SU-DHL-6 (cell line): Measurements from ENCODE around the gene SAE1.

Experiments used
- H2AFZ ChIP-seq: fragments of 200-600 bp; sonication (generic); 2 replicates; pipeline ENCODE4 v1.6.1; 2014; ENCODE audit warnings: low read depth, mild to moderate bottlenecking, moderate library complexity, mixed read lengths, antibody characterized with exemption, low read length; ENCODE audit not compliant: severe bottlenecking
- H3F3A ChIP-seq: fragments of 200-600 bp; shearing (Covaris generic); 2 replicates; pipeline ENCODE4 v1.6.0; 2016; ENCODE audit warnings: antibody characterized with exemption, mild to moderate bottlenecking; ENCODE audit not compliant: insufficient read depth
- H3K27ac ChIP-seq: fragments of 200-600 bp; sonication (generic); 2 replicates; pipeline ENCODE4 v1.5.1; 2016; ENCODE audit warnings: low read depth, mild to moderate bottlenecking, low read length, moderate library complexity, mixed read lengths
- H3K27me3 ChIP-seq: fragments of 200-600 bp; sonication (generic), shearing (Covaris generic); 2 replicates; pipeline ENCODE4 v1.6.0; 2014; ENCODE audit warnings: mild to moderate bottlenecking, low read length
- H3K36me3 ChIP-seq: fragments of 200-600 bp; sonication (generic); 2 replicates; pipeline ENCODE4 v1.6.1; 2014; ENCODE audit warnings: mild to moderate bottlenecking, low read length, mixed read lengths
- H3K4me2 ChIP-seq: fragments of 300-600, 200-600 bp; shearing (Covaris generic), sonication (generic); 2 replicates; pipeline ENCODE4 v1.6.0; 2014; ENCODE audit warnings: low read length, low read depth, mild to moderate bottlenecking; ENCODE audit not compliant: poor library complexity, severe bottlenecking
- H3K4me3 ChIP-seq: fragments of 200-600 bp; sonication (generic); 2 replicates; pipeline ENCODE4 v1.5.1; 2014; ENCODE audit warnings: antibody characterized with exemption, low read length, mild to moderate bottlenecking, mixed read lengths; ENCODE audit not compliant: insufficient read depth, poor library complexity, severe bottlenecking
- H3K79me2 ChIP-seq: fragments of 200-600 bp; sonication (generic); 2 replicates; pipeline ENCODE4 v1.6.1; 2014; ENCODE audit warnings: mild to moderate bottlenecking, low read length, moderate library complexity; ENCODE audit not compliant: insufficient read depth
- H3K9ac ChIP-seq: fragments of 200-600 bp; sonication (generic); 2 replicates; pipeline ENCODE4 v1.7.0; 2014; ENCODE audit warnings: mild to moderate bottlenecking, low read length
- H3K9me2 ChIP-seq: fragments of 200-600 bp; sonication (generic); replicated peaks from 2 replicates; pipeline ENCODE4 v1.6.1; 2014; ENCODE audit warnings: low read length; ENCODE audit not compliant: insufficient read depth
- H3K9me3 ChIP-seq: fragments of 200-600 bp; sonication (generic); 2 replicates; pipeline ENCODE4 v1.6.1; 2014; ENCODE audit warnings: low read length, mixed read lengths; ENCODE audit not compliant: insufficient read depth
- H4K20me1 ChIP-seq: fragments of 200-600 bp; sonication (generic); 2 replicates; pipeline ENCODE4 v1.6.1; 2014; ENCODE audit warnings: low read depth, mild to moderate bottlenecking, antibody characterized with exemption, low read length, moderate library complexity, mixed read lengths
- EZH2phosphoT487 ChIP-seq: fragments of 200-600 bp; sonication (generic), shearing (Covaris generic); conservative IDR thresholded peaks from 2 replicates; pipeline ENCODE4 v1.6.1; 2018; ENCODE audit warnings: mild to moderate bottlenecking, antibody characterized with exemption, low read length, moderate library complexity, mixed read lengths
- TF ChIP-seq, protein P1 (sequence below): fragments of 200-600 bp; sonication (generic); IDR thresholded peaks from one replicate; pipeline ENCODE4 v1.5.1; 2017; ENCODE audit warnings: antibody characterized with exemption, mild to moderate bottlenecking, low read length, moderate library complexity; ENCODE audit not compliant: insufficient read depth, poor library complexity, severe bottlenecking

The SAE1 gene

DNA sequence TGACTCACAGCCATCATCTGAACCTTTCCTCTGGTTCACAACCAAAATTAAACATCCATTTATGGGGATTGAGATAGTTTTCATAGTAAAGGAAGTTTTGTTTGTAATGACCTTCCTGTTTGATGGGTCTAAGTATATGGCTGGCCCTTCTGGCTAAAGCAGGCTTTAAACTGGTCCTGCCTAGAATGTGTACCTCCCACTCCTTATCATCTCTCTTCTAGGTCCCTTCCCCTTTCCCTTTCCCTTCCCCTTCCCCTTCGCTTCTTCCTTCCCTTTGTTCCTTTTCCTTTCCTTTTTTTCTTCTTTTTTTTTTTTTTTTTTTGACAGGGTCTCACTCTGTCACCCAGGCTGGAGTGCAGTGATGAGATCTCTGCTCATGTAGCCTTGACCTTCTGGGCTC is 64.8 kb downstream of the SAE1 start:
- H3K4me2 ChIP-seq = no peak overlapping the region
- H3F3A ChIP-seq = no peaks in the 10 kb centered on the region; the same call in 1 of the 2 replicates
- no peak overlapping the region for H3K4me3 ChIP-seq
- TF ChIP-seq, protein P1, sequence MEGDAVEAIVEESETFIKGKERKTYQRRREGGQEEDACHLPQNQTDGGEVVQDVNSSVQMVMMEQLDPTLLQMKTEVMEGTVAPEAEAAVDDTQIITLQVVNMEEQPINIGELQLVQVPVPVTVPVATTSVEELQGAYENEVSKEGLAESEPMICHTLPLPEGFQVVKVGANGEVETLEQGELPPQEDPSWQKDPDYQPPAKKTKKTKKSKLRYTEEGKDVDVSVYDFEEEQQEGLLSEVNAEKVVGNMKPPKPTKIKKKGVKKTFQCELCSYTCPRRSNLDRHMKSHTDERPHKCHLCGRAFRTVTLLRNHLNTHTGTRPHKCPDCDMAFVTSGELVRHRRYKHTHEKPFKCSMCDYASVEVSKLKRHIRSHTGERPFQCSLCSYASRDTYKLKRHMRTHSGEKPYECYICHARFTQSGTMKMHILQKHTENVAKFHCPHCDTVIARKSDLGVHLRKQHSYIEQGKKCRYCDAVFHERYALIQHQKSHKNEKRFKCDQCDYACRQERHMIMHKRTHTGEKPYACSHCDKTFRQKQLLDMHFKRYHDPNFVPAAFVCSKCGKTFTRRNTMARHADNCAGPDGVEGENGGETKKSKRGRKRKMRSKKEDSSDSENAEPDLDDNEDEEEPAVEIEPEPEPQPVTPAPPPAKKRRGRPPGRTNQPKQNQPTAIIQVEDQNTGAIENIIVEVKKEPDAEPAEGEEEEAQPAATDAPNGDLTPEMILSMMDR = no peak
- no peak for TF ChIP-seq EZH2phosphoT487
- peaks cover 17% of the 10 kb centered on the region; the same call in 1 of the 2 replicates for H3K79me2 ChIP-seq
- no peak overlapping the region for H3K27ac ChIP-seq
- no peaks in the 10 kb centered on the region for H3K9me2 ChIP-seq
- no peaks in the 10 kb centered on the region for H3K9me3 ChIP-seq
- 0 out of 2 replicates have a peak, but pooled peaks cover 3% of the 10 kb centered on the region for H3K36me3 ChIP-seq
- H3K27me3 ChIP-seq = no peaks in the 10 kb centered on the region
- no peak overlapping the region for H2AFZ ChIP-seq
- no peak overlapping the region for H3K9ac ChIP-seq
- H4K20me1 ChIP-seq = no peaks in the 10 kb centered on the region

DNA sequence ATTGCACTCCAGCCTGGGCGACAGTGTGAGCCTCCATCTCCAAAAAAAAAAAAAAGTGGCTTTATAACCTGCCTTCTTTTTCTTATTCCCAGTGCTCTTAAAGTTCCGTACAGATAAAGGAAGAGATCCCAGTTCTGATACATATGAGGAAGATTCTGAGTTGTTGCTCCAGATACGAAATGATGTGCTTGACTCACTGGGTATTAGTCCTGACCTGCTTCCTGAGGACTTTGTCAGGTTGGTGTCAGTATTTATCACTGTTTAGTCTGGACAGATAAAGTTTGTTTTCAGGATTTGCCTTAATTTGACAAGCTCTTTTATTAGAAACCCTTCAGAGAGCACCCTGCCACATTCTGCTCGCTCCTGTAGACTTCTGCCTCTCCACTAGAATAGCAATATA is 66.5 kb downstream of the SAE1 start:
- H3K27me3 ChIP-seq = no peaks in the 10 kb centered on the region
- H3K79me2 ChIP-seq = peaks cover 9% of the 10 kb centered on the region; the same call in 1 of the 2 replicates
- H2AFZ ChIP-seq = no peak overlapping the region
- no peaks in the 10 kb centered on the region for H3K9me2 ChIP-seq
- no peaks in the 10 kb centered on the region for H3F3A ChIP-seq
- TF ChIP-seq EZH2phosphoT487 = no peak
- TF ChIP-seq, protein P1 = no peak
- H3K27ac ChIP-seq = no peak overlapping the region
- H4K20me1 ChIP-seq = no peaks in the 10 kb centered on the region
- no peak overlapping the region for H3K4me2 ChIP-seq
- H3K36me3 ChIP-seq = no peaks in the 10 kb centered on the region
- no peak overlapping the region for H3K4me3 ChIP-seq
- no peaks in the 10 kb centered on the region for H3K9me3 ChIP-seq
- no peak overlapping the region for H3K9ac ChIP-seq

DNA sequence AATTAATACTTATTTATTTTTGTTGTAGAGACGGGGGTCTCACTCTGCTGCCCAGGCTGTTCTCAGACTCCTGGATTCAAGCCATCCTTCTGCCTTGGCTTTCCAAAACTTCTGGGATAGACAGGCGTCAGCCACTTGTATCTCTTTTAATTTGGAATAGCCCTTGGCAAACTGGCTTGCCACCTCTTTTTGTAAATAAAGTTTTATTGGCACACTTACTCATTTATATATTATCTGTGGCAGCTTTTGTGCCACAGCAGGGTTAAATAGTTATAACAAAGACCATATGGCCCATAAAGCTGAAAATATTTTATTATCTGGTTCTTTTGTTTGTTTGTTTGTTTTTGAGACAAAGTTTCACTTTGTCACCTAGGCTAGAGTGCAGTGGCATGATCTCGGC is 69.9 kb downstream of the SAE1 start:
- H2AFZ ChIP-seq = no peak overlapping the region
- no peak for TF ChIP-seq EZH2phosphoT487
- TF ChIP-seq, protein P1 = no peak
- no peaks in the 10 kb centered on the region for H3K9me3 ChIP-seq

More for the DNA sequence above, 69.9 kb downstream of the SAE1 start:
- Histone ChIP-seq H3K27ac (no peak overlapping the region), H3K9me2 (no peaks in the 10 kb centered on the region), H3K36me3 (no peaks in the 10 kb centered on the region), H3K4me3 (no peak overlapping the region), H3K79me2 (no peaks in the 10 kb centered on the region), H3K9ac (no peak overlapping the region), H3K4me2 (no peak overlapping the region), H3F3A (no peaks in the 10 kb centered on the region), H4K20me1 (no peaks in the 10 kb centered on the region), H3K27me3 (no peaks in the 10 kb centered on the region)
